ENCODE measurements around the gene GABRP. TPM values are rescaled to one million over a fixed set of nuclear protein-coding genes. Genes with fewer than 3 reads are reported as not detected.

GABRP gene
- total RNA-seq, 1 experiment from 2014 or later, result not detected

DNA sequence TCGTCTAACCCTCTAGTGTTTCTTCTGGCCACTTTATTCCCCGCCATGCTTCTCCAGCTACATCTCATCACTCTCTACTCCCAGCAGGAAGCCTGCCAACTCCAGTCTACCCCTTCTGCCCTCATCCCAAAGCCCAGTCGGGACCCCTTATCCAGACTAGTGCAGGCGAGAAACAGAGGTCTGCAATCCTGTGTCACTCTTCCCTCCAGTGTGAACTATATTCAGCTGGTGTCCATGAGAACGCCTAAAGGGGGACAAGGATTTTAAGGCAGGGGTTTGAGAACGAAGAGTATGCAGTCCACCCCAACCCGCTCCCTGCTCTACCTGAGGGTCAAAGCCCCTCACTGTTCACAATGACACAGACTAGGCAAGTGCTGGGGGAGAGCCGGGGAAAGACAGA, 41.7 kb upstream of the GABRP start:
- no peaks in the 10 kb centered on the region for H3K4me1 ChIP-seq (ENCODE audit: control insufficient read depth, insufficient read depth, low read length)
- CTCF ChIA-PET, result no interaction called here
- H3K36me3 ChIP-seq (ENCODE audit: control insufficient read depth, insufficient read depth, low read length), result no peaks in the 10 kb centered on the region
- H3K27ac ChIP-seq (ENCODE audit: low read length), result no peak overlapping the region
- in situ Hi-C loops (cut with HindIII; ENCODE audit: low pct_unique_long_range_greater_than_20kb, low sequenced_read_pairs), result no loop called here
- BruUV-seq (replicated peaks), result no TSS peak
- no peak for TF ChIP-seq POLR2AphosphoS5 (IDR thresholded peaks at IDR 0.05; ENCODE audit: low read depth, low read length)
- TF ChIP-seq SIN3A (IDR thresholded peaks at IDR 0.05; ENCODE audit: borderline replicate concordance, insufficient read depth, low read depth, low read length), result no peak
- TF ChIP-seq, protein P1, sequence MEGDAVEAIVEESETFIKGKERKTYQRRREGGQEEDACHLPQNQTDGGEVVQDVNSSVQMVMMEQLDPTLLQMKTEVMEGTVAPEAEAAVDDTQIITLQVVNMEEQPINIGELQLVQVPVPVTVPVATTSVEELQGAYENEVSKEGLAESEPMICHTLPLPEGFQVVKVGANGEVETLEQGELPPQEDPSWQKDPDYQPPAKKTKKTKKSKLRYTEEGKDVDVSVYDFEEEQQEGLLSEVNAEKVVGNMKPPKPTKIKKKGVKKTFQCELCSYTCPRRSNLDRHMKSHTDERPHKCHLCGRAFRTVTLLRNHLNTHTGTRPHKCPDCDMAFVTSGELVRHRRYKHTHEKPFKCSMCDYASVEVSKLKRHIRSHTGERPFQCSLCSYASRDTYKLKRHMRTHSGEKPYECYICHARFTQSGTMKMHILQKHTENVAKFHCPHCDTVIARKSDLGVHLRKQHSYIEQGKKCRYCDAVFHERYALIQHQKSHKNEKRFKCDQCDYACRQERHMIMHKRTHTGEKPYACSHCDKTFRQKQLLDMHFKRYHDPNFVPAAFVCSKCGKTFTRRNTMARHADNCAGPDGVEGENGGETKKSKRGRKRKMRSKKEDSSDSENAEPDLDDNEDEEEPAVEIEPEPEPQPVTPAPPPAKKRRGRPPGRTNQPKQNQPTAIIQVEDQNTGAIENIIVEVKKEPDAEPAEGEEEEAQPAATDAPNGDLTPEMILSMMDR (IDR thresholded peaks at IDR 0.05), result no peak
- no peak for TF ChIP-seq REST (IDR thresholded peaks at IDR 0.05; ENCODE audit: insufficient read depth in 1 of 2, low read depth in 2 of 2, low read length in 1 of 2)
- TF ChIP-seq TCF7L2 (IDR thresholded peaks at IDR 0.05; ENCODE audit: low read depth, low read length), result no peak
- intact Hi-C loops (cut with micrococcal nuclease; ENCODE audit: unreplicated experiment), result loop anchor here (10.0 kb wide), 1 partner anchor 173 kb away; no protein-coding TSS in a partner anchor
- POLR2A ChIA-PET, result no interaction called here
- no peaks in the 10 kb centered on the region for H3K9me3 ChIP-seq (ENCODE audit: control insufficient read depth, insufficient read depth, low read depth, low read length)
- DNase-seq (ENCODE audit: low read depth, low spot score) (no peak), ATAC-seq (no peak)
- H3K4me3 ChIP-seq (ENCODE audit: low read depth in 2 of 2, low read length in 2 of 2), result no peak overlapping the region
- peaks cover 4% of the 10 kb centered on the region; the same call in 1 of the 2 replicates for H3K27me3 ChIP-seq (ENCODE audit: control insufficient read depth, insufficient read depth, low read length)

DNA sequence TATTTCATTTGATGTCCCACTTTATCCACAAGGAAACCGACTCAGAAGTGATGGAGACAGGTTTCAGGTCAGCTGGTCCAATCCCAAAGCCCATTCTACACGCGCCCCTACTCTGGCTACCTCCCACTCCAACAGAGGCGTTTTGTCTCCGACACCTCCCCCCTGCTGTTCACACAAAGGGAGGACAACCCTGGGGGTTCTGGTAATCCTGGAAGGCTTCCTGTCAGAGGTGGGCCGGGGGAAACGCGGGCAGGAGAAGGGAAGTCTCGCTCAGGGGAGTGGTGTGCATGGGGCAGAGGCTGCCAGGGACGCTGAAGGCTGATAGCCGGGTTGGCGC, 39.7 kb upstream of the GABRP start:
- TF ChIP-seq TCF7L2 (IDR thresholded peaks at IDR 0.05; ENCODE audit: low read depth, low read length), result no peak
- no peak for TF ChIP-seq POLR2AphosphoS5 (IDR thresholded peaks at IDR 0.05; ENCODE audit: low read depth, low read length)
- TF ChIP-seq REST (IDR thresholded peaks at IDR 0.05; ENCODE audit: insufficient read depth in 1 of 2, low read depth in 2 of 2, low read length in 1 of 2), result no peak
- TF ChIP-seq, protein P1 (IDR thresholded peaks at IDR 0.05), result no peak
- no peak for TF ChIP-seq SIN3A (IDR thresholded peaks at IDR 0.05; ENCODE audit: borderline replicate concordance, insufficient read depth, low read depth, low read length)
- BruUV-seq (replicated peaks), result no TSS peak
- Histone ChIP-seq H3K36me3 (ENCODE audit: control insufficient read depth, insufficient read depth, low read length) (no peaks in the 10 kb centered on the region), H3K27me3 (ENCODE audit: control insufficient read depth, insufficient read depth, low read length) (peaks cover 4% of the 10 kb centered on the region; the same call in 1 of the 2 replicates), H3K27ac (ENCODE audit: low read length) (no peak overlapping the region), H3K4me1 (ENCODE audit: control insufficient read depth, insufficient read depth, low read length) (no peaks in the 10 kb centered on the region), H3K4me3 (ENCODE audit: low read depth in 2 of 2, low read length in 2 of 2) (no peak overlapping the region), H3K9me3 (ENCODE audit: control insufficient read depth, insufficient read depth, low read depth, low read length) (no peaks in the 10 kb centered on the region)
- DNase-seq (ENCODE audit: low read depth, low spot score), result no peak
- ChIA-PET CTCF (interaction anchor here (0.7 to 2.7 kb wide), 3 partner anchors 48 to 445 kb away, joined by 3 to 17 read pairs (median 4); no protein-coding TSS in a partner anchor), POLR2A (no interaction called here)
- no peak for ATAC-seq
- in situ Hi-C loops (cut with HindIII; ENCODE audit: low pct_unique_long_range_greater_than_20kb, low sequenced_read_pairs), result no loop called here
- intact Hi-C loops (cut with micrococcal nuclease; ENCODE audit: unreplicated experiment), result loop anchor here (1.0 to 10.0 kb wide), 3 partner anchors 47 to 593 kb away; no protein-coding TSS in a partner anchor

All from Panc1 (cell line).